HK-2 (cell line): ENCODE data around the gene ICAM2.
A peak's percentile ranks its signal among the peaks of the same experiment; 100 is the strongest.
"Not testable (repeated sequence)": the region's sequence is repeated elsewhere in the genome, so short reads cannot be mapped to it uniquely, and the experiment has no call there.

Source experiments
- DNase-seq: peaks from one replicate; pipeline ENCODE4 v3.0.0-alpha.2; 2018; ENCODE audit not compliant: unreplicated experiment

ICAM2 gene

DNA sequence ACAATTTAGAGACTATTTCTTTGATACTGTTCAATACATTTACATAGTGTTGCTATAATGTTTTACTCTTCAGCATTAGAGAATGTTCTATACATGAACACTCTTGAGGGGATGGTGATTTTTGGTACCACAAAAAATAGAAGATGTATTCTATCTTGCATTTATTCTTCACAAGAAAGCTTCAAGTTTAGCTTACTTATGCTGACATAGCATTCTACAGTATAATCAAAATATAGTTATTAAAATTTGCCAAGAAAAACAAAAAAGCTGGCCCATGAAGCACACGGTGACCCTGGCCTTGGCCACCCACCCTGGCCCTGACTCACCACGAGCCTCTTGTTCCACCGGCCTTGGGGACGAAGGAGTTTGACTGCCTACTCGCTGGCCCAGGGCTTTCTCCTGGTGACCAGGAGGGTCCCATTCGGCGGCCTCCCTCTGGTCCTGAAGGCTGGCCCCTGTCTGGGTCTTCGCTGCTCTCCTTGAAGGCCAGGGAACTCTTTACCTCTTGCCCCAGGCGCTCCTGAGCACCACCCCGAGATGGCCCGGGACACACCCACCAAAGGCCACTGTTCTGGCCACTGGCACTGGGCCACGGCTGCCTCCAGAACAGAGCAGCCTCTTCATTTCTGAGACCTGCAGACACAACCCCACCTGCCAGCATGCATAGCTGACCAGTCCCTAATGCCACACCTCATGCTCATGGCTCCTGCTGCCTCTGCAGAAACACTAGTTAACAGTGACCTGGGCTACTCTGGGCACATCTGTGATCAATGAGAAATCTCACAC, 22.5 kb upstream of the ICAM2 start:
- no peak for DNase-seq

DNA sequence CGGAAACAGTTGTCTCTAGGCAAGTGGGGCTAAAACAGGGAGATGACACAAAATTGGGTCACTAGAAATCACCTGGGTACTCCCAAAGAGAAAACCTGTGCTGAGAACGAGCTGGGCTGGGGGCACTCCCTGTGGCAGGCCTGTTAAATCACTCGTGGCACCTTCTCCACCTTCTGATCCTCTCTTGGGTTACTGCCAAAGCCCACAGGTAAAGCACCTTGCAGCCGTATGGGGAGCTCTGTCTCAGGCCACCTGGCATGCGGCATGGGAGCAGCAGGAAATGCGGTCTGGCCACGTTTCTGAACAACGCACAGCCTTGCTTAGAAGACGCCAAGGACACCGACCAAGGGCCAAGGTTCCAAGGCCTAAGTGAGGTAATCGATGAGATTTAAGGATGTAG, 21.5 kb upstream of the ICAM2 start:
- DNase-seq: no peak

DNA sequence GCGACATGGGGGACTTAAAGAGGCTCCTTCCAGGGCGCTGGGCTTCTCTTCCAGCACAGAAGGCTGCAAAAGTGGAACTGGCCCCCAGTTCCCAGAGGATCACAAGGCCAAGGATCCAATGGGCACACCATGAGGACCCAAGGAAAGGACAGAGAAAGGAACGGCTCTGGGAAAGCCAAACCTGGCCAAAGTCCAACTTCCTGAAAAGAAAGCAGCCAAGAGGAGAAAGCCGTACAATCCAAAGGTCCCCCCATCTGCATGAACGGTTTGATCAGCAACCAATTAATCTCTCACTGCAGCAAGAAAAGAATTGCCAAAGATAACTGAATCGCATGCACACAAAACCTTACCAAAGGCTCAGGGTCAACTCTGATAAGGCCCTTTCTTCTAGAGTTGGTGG, 19.8 kb upstream of the ICAM2 start:
- DNase-seq: no peak

DNA sequence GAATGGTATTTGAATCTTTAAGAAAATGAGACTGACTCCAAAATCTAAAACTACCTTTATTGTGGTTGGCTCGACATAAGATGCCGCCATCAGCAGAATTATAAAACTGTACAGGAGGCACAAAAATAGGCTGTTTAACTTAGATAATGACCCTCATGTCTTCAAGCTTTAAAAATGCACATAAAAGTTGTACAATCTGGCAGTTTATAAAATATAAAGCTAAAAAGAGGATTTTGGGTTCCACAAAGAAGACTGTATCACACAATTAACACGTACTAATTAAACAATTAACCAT, 18.6 kb upstream of the ICAM2 start:
- DNase-seq: no peak

DNA sequence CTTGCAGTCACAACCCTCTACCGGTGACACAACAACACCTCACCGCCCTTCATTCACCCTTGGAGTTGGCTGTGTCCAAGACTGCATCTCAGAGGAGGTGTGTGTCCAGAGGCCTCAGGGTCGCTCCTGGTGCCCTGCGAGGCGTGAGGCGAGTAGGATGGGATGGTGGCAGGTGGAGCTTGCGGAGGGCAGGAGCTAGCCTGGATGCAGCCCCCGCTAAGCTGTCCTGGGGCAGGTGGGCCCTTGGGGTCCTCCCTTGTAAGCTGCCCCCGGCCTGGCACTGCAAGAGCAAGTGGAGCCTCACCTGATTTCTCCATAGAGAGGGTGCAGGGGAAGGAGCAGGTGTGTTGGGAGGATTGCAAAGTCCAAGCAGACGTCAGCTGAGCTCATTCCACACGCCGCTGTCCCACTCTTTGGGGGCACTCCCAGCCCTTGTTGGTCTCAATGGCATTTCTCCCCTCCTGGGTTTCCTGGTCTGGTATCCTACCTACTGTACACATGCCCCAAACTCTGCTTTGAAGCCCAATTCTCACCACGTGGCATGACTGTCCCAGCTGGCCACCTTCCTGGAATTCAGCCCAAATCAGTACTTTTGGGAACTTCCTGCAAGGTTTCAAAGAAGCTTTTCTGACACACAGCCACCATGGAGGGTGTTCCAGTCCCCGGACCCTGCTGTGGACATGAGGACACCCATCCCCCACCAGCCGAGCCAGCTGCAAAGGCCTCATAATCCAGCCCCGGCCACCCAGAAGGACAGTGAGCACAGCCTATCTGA, 18.1 kb upstream of the ICAM2 start:
- no peak for DNase-seq

DNA sequence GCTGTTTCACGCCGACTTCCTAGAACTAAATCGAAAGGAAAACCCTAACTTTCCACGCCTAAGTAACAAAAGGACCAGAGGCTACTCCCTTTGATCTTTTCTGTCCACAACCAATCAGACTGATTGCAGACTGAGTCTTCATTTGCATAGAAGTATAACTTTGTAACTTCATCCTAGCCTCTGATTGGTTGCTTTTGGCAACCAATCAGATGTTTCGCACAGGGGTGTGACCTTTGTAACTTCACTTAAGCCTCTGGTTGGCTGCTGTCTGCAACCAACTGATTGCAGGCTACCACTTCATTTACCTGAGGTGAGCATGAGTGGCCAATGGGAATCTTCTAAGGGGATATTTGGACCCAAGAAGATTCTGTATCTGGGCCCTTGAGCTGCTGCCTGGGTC, 17.4 kb upstream of the ICAM2 start:
- no peak for DNase-seq

DNA sequence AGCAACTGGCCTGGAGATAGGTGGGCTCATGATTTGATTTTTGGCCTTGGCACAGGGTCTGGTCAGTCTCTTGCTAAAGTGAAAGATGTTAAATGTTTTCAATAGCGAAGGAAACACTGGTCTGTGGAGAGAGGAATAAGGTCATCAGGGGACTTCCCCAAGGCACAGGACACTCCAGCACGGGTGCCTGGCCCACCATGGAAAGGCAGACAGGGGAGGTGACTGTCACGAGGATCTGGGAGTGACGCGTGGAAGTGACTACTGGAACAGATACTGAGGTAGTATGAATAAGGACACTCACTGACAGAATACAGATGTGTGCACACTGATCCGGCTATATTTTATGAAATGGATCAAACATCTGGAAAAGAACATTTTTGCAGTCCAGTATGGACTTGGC, 16.7 kb upstream of the ICAM2 start:
- no peak for DNase-seq

DNA sequence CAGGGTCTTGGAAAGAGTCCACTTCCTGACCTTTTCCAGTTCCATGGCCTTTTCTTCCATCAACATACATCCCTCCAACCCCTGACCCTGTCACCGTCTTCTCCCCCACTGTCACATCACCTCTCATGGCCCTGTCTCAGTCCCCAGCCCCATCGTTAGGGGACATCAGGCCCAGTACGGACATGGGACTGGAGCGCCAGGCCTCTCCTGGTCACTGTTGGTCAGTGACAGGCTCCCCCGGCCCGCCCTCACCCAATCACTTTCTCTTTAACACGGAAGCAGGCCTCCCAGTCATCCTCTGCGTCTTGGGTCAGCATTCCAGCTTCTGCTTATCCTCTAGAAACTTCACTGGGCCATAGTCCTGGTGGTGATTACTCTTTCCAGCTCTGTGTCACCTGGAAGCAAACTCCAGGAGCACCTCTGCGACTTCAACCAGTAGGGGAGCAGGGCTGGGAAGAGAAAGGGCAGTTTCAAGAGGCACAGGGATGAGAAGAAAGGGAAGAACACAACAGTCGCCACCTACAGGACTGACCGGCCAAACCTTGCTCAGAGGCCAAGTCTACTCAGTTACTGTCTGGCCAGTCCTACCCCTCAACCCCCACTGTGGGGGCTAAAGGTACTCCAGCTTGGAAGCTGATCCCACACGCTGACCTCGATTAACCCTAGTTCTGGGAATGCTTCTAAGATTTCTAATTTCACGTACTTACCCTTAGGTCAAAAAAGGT, 15.9 kb upstream of the ICAM2 start:
- DNase-seq: no peak

DNA sequence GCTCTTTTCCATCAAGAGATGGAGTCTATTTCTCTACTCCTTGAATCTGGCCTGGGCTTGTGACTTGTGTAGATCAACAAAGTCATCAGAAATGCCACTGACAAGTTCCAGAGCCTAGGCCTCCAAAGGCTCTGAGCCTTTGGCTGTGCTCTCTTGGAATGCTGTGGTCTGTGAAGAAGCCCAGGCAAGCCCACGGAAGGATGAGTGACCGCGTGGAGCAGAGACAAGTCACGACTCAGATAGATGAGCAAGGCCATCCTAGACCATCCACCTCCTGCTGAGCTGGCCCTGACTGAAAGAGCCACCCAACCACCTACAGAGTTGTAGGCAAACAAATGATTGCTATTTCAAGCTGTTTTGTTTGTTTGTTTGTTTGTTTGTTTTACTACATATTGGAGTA, 11.6 kb upstream of the ICAM2 start:
- DNase-seq: peak; percentile 36

DNA sequence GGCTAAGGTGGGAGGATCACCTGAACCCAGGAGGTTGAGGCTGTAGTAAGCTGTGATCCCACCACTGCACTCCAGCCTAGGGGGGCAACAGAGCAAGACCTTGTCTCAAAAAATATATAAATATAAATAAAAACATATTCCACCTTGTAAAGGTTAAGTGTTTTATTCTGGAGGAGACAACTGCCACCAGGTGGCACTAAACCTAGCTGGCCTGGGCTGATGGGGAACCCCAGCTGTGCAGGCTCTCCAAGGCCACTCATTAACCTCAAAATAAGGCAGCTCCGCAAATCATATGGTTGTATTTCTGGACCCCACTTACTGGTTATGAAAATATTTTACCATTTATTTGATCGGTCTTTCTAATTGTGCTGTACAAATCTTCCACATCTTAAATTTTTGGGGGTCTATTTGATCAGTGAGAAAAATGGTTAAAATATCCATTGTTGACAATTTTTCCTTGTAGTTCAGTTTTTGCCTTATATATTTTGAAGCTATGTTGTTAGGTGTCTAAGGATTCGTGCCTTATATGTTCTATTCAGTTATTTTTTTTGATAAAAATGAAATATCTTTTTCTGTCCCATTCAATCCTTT, 8.5 kb upstream of the ICAM2 start:
- DNase-seq: peak; percentile 49

DNA sequence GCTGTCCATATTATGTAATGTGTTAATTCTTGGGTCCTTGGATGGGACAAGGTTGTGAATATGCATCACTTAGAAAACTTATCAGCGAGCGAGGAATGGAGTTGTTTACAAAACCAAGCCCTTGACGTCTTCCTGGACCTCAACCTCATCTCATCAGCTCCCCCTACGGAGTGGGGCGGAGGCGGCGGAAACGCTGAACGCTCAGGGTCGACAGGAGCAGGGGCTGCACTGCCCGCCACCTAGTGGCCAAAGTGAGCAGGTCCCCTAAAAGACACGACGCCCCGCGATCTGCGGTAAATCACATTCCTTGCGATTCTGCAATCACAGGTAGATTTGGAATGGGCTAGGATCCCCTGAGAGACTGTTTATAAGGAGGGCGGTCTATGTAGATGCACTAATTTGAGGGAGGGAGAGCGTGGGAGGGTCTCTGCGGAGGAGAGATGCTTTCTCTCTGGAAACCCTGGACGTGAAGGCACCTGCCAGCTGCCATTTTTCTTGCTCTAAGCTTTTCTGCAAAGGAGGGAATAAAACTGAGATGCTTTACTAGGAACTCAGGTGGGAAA, 5.4 kb upstream of the ICAM2 start:
- DNase-seq: peak; percentile 71

DNA sequence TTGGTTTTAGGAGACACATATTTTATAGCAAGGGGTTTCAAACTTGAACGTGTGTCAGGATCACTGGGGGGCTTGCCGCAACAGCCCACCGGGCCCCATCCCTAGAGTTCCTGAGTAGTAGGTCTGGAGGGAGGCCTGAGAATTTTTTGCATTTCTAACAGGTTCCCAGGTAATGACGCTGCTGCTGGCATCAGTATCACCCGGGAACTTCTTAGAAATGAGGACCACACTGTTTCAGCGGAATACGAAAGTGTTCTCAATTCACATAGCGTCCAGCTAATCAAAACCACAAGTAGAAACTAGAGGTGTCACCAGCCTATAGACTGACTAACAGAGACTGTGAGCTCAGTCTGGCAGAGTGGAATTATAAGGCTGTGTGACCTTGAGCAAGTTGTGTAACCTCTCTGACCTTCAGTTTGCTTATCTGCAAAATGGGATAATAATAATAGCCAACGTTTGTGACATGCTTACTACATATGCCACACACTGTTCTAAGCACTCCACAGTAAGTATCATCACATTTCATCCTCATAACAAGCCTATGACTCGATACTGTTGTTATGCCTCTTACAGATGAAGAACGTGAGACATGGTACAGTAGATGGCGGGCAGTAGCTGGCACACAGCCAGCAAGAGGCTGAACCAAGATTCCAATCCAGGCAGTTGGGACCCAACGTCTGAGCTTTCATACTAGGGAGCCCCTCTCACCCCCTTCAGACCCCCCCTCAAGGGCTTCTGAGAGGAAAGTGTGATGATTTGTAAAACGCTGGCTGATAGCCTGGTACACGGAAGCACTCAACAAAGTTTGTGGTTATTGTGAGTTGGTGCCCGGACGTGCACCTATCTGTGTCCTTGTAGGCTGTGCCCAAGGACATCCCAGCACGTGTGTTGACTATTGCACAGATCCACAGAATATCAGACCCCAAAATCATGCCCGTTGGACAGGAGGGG, 4.6 kb upstream of the ICAM2 start:
- no peak for DNase-seq

DNA sequence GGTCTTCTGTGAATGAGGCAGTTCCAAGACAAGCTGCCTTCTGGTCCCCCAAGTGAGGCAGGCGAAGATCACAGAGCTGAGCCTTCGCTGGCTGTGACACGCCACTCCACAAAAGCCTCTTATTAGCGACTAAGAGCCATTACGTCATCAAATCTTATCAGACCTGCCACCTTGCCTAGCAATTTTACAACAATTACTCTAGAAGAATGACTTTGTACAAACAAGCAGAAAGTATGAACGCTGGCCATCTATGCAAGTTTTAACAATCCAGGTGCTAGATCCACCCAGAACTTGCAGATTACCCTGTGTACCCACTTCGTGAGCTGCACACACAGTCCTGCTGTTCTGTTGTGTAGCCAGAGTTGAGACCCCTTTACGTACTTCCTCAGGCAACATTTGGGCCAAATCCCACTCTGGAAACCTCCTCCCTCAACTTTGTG, 3.8 kb upstream of the ICAM2 start:
- DNase-seq: no peak

DNA sequence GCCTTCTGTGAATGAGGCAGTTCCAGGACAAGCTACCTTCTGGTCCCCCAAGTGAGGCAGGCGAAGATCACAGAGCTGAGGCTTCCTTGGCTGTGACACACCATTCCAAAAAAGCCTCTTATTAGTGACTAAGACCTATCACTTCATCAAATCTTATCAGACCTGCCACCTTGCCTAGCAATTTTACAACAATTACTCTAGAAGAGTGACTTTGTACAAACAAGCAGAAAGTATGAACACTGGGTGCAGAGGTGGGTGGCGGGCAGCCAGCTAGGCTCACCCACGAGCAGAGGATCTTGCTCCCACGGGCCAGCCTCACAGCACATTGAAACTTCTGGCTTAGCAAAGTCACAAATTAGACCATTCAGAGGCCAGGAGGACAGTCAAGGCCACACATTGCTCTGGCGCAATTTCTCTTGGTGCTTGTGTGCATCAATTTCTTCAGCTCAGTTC, 2.2 kb upstream of the ICAM2 start:
- DNase-seq: no peak

DNA sequence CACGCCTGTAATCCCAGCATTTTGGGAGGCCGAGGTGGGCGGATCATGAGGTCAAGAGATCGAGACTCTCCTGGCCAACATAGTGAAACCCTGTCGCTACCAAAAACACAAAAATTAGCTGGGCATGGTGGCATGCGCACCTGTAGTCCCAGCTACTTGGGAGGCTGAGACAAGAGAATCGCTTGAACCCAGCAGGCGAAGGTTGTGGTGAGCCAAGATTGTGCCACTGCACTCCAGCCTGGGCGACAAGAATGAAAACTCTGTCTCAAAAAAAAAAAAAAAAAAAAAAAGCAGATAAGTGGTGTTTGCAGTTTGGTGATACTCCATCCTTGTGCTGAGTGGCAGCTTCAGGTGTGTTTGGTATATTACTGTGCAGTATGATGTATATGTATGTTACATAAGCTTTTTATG, 877 bp downstream of the ICAM2 start:
- DNase-seq: not testable (repeated sequence)

DNA sequence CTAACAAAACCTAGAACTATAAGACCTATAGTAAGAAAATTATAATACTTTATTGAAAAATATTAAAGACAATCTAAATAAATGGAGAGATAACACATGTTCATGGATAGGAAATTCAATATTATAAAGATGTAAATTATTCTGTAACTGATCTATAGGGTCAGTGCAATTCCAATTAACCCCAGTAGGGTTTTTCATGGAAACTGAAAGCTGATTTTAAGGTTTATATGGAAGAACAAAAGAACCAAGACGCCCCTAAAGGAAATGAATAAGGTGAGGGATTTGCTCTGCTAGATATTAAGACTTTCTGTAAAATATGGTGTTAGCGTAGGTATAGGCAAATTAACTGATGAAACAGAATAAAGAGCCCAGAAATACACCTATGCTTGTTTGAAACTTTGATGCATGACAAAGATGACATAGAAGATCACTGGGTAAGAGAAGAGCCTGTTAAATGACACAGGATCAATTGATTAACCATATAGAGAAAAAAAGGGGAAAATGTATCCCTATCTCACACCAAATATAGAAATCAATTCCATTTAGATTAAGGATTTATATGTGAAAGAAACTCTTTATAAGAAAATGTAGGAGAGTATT, 3.0 kb downstream of the ICAM2 start:
- no peak for DNase-seq

DNA sequence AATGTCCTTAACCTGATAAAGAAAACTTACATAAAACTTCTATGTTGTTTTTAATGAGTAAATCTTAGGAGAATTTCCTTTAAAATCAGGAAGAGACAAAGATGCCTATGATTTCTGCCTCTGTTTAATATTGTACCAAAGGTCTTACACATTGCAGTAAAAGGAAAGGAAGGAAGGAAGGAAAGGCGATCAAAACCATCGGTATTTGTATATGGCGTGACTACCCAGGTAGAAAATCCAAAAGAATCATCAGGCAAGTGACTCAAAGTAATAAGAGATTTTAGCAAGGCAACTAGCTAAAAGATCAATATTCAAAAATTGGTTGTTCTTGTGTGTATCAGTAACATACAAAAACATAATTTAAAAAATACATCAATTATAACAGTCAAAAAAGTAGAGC, 3.5 kb downstream of the ICAM2 start:
- DNase-seq: no peak

DNA sequence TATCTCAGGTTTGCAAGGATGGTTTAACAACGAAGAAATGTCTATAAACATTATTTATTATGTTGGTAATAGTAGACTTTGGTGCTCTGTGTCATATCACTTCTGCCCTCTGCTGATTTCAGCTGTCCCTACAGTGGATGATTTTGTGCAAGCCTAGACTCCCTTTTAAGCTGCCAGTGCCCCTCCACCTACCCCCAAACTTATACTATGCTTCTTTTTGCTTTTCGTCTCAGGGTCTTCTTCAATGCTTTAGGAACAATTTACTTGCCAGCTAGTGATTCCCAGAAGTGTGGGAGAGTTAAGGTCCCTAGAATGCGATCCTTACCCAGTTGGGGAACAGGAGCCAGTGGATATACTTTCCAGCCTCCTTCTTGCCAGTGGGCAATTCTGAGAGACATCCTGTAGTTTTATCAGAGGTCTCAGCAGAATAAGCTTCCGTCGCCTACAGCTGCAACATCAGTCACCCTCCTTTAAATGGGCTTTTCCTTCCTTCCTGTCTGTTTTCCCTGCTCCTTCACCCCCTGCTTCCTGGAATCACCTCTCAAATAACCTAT, 4.1 kb downstream of the ICAM2 start:
- DNase-seq: no peak

DNA sequence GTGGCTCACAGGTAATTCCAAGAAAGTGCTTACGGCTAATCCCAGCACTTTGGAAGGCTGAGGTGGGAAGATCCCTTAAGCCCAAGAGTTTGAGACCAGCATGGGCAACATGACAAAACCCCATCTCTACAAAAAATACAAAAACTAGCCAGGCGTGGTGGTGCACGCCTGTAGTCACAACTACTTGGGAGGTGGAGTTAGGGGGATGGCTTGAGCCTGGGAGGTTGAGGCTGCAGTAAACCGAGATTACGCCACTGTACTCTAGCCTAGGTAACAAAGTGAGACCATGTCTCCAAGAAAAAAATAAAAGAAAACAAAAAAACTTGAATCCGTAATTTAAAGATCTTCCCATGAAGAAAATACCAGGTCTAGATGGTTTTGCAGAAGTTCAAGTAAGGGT, 5.0 kb downstream of the ICAM2 start:
- DNase-seq: no peak
